ENCODE measurements around the gene CFAP20DC.
"Not testable (repeated sequence)": the region's sequence is repeated elsewhere in the genome, so short reads cannot be mapped to it uniquely, and the experiment has no call there.

Gene CFAP20DC

DNA sequence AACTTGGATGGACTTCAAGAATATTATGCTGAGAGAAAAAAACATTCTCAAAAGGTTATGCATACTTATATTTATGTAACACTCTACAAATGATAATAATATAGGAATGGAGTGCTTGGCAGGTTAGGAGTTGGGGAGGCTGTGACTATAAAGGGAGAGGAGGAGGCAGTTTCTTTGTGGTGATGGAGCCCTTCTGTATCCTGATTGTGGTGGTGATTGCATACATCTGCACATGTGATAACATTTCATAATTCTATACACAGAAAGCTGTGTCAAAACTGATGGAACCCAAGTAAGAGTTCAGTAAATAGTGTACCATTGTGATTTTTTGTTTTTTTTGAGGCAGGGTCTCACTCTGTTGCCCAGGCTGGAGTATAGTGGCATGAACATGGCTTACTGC is 351.6 kb downstream of the CFAP20DC start:
- Histone ChIP-seq H4K91ac (ENCODE audit: low read depth, low read length, poor library complexity) (no peak overlapping the region), H3K9ac (ENCODE audit: low read depth, low read length, poor library complexity) (no peak overlapping the region), H3K36me3 (replicated peaks in 1 of 2; ENCODE audit: control insufficient read depth in 2 of 2, insufficient read depth in 2 of 2, low read length in 2 of 2) (no peaks in the 10 kb centered on the region), H2BK15ac (ENCODE audit: low read length) (no peak overlapping the region), H3K4me2 (ENCODE audit: insufficient read depth, low read length, poor library complexity, severe bottlenecking) (no peak overlapping the region), H2AK5ac (ENCODE audit: low read depth, low read length) (no peak overlapping the region), H3K27ac (replicated peaks; ENCODE audit: low read length) (no peak overlapping the region), H2AFZ (ENCODE audit: low read length) (no peak overlapping the region), H2BK120ac (ENCODE audit: low read depth, low read length) (no peak overlapping the region), H3K9me3 (replicated peaks in 1 of 2; ENCODE audit: control insufficient read depth in 2 of 2, insufficient read depth in 1 of 2, low read depth in 1 of 2, low read length in 2 of 2) (peaks cover 0 to 3% of the 10 kb centered on the region in 2 donors), H4K8ac (ENCODE audit: low read depth, low read length) (no peak overlapping the region), H2BK5ac (ENCODE audit: low read length) (no peak overlapping the region), H3K4me1 (ENCODE audit: control insufficient read depth in 2 of 2, insufficient read depth in 1 of 2, low read depth in 1 of 2, low read length in 2 of 2) (no peaks in the 10 kb centered on the region), H3K79me1 (ENCODE audit: low read depth, low read length) (no peaks in the 10 kb centered on the region), H3K27me3 (ENCODE audit: control insufficient read depth in 3 of 3, insufficient read depth in 3 of 3, low read depth in 1 of 3, low read length in 3 of 3) (no peaks in the 10 kb centered on the region), H3K14ac (ENCODE audit: low read length) (no peak overlapping the region), H3K23ac (ENCODE audit: low read depth, low read length, poor library complexity) (no peak overlapping the region), H3K4me3 (ENCODE audit: low read length in 2 of 2) (no peak overlapping the region), H2BK12ac (ENCODE audit: low read length) (no peak overlapping the region), H3K18ac (ENCODE audit: low read length) (no peak overlapping the region), H3K4ac (ENCODE audit: low read length) (no peak overlapping the region)
- DNase-seq (ENCODE audit: low spot score), result no peak

DNA sequence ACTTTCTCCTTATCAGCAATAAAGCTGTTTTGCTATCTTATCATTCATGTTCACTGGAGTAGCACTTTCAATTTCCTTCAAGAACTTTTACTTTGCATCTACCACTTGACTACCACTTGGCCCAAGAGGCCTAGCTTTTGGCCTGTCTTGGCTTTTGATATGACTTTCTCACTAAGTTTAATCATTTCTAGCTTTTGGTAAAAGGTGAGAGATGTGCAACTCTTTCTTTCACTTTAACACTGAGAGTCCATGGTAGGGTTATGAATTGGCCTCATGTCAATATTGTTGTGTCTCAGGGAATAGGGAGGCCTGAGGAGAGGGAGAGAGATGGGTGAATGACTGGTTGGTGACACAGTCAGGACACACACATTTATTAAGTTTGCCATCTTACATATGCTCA is 352.3 kb downstream of the CFAP20DC start:
- Histone ChIP-seq H3K4ac (ENCODE audit: low read length) (no peak overlapping the region), H3K9me3 (replicated peaks in 1 of 2; ENCODE audit: control insufficient read depth in 2 of 2, insufficient read depth in 1 of 2, low read depth in 1 of 2, low read length in 2 of 2) (peaks cover 0 to 6% of the 10 kb centered on the region in 2 donors), H3K27ac (replicated peaks; ENCODE audit: low read length) (no peak overlapping the region), H2BK15ac (ENCODE audit: low read length) (no peak overlapping the region), H4K8ac (ENCODE audit: low read depth, low read length) (no peak overlapping the region), H2AFZ (ENCODE audit: low read length) (no peak overlapping the region), H3K14ac (ENCODE audit: low read length) (no peak overlapping the region), H3K36me3 (replicated peaks in 1 of 2; ENCODE audit: control insufficient read depth in 2 of 2, insufficient read depth in 2 of 2, low read length in 2 of 2) (no peaks in the 10 kb centered on the region), H3K27me3 (ENCODE audit: control insufficient read depth in 3 of 3, insufficient read depth in 3 of 3, low read depth in 1 of 3, low read length in 3 of 3) (no peaks in the 10 kb centered on the region), H3K4me1 (ENCODE audit: control insufficient read depth in 2 of 2, insufficient read depth in 1 of 2, low read depth in 1 of 2, low read length in 2 of 2) (no peaks in the 10 kb centered on the region), H2AK5ac (ENCODE audit: low read depth, low read length) (no peak overlapping the region), H3K4me2 (ENCODE audit: insufficient read depth, low read length, poor library complexity, severe bottlenecking) (no peak overlapping the region), H2BK120ac (ENCODE audit: low read depth, low read length) (no peak overlapping the region), H3K23ac (ENCODE audit: low read depth, low read length, poor library complexity) (no peak overlapping the region), H2BK12ac (ENCODE audit: low read length) (no peak overlapping the region), H4K91ac (ENCODE audit: low read depth, low read length, poor library complexity) (no peak overlapping the region), H3K18ac (ENCODE audit: low read length) (no peak overlapping the region), H3K9ac (ENCODE audit: low read depth, low read length, poor library complexity) (no peak overlapping the region), H3K79me1 (ENCODE audit: low read depth, low read length) (no peaks in the 10 kb centered on the region), H2BK5ac (ENCODE audit: low read length) (no peak overlapping the region), H3K4me3 (ENCODE audit: low read length in 2 of 2) (no peak overlapping the region)
- no peak for DNase-seq (ENCODE audit: low spot score)

DNA sequence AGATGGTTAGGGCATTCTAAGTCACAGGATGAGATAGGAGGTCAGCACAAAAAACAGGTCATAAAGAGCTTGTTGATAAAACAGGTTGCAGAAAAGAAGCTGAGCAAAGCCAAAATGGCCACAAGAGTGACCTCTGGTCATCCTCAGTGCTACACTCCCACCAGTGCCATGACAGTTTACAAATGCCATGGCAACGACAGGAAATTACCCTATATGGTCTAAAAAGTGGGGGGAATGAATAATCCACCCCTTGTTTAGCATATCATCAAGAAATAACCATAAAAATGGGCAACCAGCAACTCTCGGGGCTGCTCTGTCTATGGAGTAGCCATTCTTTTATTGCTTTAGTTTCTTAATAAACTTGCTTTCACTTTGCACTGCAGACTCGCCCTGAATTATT is 353.0 kb downstream of the CFAP20DC start:
- not testable (repeated sequence) for H3K23ac ChIP-seq (ENCODE audit: low read depth, low read length, poor library complexity); H4K8ac ChIP-seq (ENCODE audit: low read depth, low read length); H2AK5ac ChIP-seq (ENCODE audit: low read depth, low read length); H3K79me1 ChIP-seq (ENCODE audit: low read depth, low read length); H4K91ac ChIP-seq (ENCODE audit: low read depth, low read length, poor library complexity); H3K9ac ChIP-seq (ENCODE audit: low read depth, low read length, poor library complexity); H3K27me3 ChIP-seq (ENCODE audit: control insufficient read depth in 3 of 3, insufficient read depth in 3 of 3, low read depth in 1 of 3, low read length in 3 of 3); H3K18ac ChIP-seq (ENCODE audit: low read length); DNase-seq (ENCODE audit: low spot score); H3K4me1 ChIP-seq (ENCODE audit: control insufficient read depth in 2 of 2, insufficient read depth in 1 of 2, low read depth in 1 of 2, low read length in 2 of 2); H3K4ac ChIP-seq (ENCODE audit: low read length); H3K14ac ChIP-seq (ENCODE audit: low read length); H2BK15ac ChIP-seq (ENCODE audit: low read length); H3K27ac ChIP-seq (replicated peaks; ENCODE audit: low read length); H2BK12ac ChIP-seq (ENCODE audit: low read length); H3K36me3 ChIP-seq (replicated peaks in 1 of 2; ENCODE audit: control insufficient read depth in 2 of 2, insufficient read depth in 2 of 2, low read length in 2 of 2); H3K9me3 ChIP-seq (replicated peaks in 1 of 2; ENCODE audit: control insufficient read depth in 2 of 2, insufficient read depth in 1 of 2, low read depth in 1 of 2, low read length in 2 of 2); H2BK5ac ChIP-seq (ENCODE audit: low read length); H3K4me3 ChIP-seq (ENCODE audit: low read length in 2 of 2); H3K4me2 ChIP-seq (ENCODE audit: insufficient read depth, low read length, poor library complexity, severe bottlenecking); H2AFZ ChIP-seq (ENCODE audit: low read length); H2BK120ac ChIP-seq (ENCODE audit: low read depth, low read length)
- no CpG with 5 or more reads among the region's 3 CpGs for WGBS, 2 donors (ENCODE audit: extremely low coverage in 2 of 2, insufficient read length in 2 of 2, insufficient replicate concordance in 1 of 2)

DNA sequence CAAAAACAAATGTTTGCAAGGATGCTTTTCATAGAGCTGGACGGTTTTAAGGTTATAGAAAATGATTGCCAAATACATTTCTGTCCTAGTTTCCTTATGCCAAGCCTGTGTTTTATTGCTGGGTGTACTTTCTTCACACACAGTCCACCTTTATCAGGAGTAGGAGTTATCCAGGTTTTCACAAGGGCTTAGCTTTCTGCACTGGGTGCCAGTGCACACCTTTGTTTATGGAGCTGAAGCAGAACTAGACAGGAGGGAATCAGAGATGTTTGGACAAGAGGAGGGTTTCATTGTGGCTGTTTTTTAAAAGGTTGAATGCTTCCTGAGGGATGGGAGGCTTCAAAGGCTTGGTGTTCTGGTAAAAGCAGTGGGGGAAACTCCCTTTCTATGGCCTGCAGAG is 353.7 kb downstream of the CFAP20DC start:
- Histone ChIP-seq H3K27ac (replicated peaks; ENCODE audit: low read length) (no peak overlapping the region), H2BK15ac (ENCODE audit: low read length) (no peak overlapping the region), H4K8ac (ENCODE audit: low read depth, low read length) (no peak overlapping the region), H3K9ac (ENCODE audit: low read depth, low read length, poor library complexity) (no peak overlapping the region), H3K4ac (ENCODE audit: low read length) (no peak overlapping the region), H3K18ac (ENCODE audit: low read length) (no peak overlapping the region), H3K4me1 (ENCODE audit: control insufficient read depth in 2 of 2, insufficient read depth in 1 of 2, low read depth in 1 of 2, low read length in 2 of 2) (no peaks in the 10 kb centered on the region), H2BK5ac (ENCODE audit: low read length) (no peak overlapping the region), H3K4me3 (ENCODE audit: low read length in 2 of 2) (no peak overlapping the region), H3K79me1 (ENCODE audit: low read depth, low read length) (no peaks in the 10 kb centered on the region), H2AFZ (ENCODE audit: low read length) (no peak overlapping the region), H2BK120ac (ENCODE audit: low read depth, low read length) (no peak overlapping the region), H3K23ac (ENCODE audit: low read depth, low read length, poor library complexity) (no peak overlapping the region), H3K36me3 (replicated peaks in 1 of 2; ENCODE audit: control insufficient read depth in 2 of 2, insufficient read depth in 2 of 2, low read length in 2 of 2) (no peaks in the 10 kb centered on the region), H3K14ac (ENCODE audit: low read length) (no peak overlapping the region), H2AK5ac (ENCODE audit: low read depth, low read length) (no peak overlapping the region), H3K9me3 (replicated peaks in 1 of 2; ENCODE audit: control insufficient read depth in 2 of 2, insufficient read depth in 1 of 2, low read depth in 1 of 2, low read length in 2 of 2) (peaks cover 4 to 17% of the 10 kb centered on the region in 2 donors), H3K4me2 (ENCODE audit: insufficient read depth, low read length, poor library complexity, severe bottlenecking) (no peak overlapping the region), H2BK12ac (ENCODE audit: low read length) (no peak overlapping the region), H4K91ac (ENCODE audit: low read depth, low read length, poor library complexity) (no peak overlapping the region), H3K27me3 (ENCODE audit: control insufficient read depth in 3 of 3, insufficient read depth in 3 of 3, low read depth in 1 of 3, low read length in 3 of 3) (no peaks in the 10 kb centered on the region)
- no CpG with 5 or more reads among the region's 1 CpG for WGBS, 2 donors (ENCODE audit: extremely low coverage in 2 of 2, insufficient read length in 2 of 2, insufficient replicate concordance in 1 of 2)
- no peak for DNase-seq (ENCODE audit: low spot score)

All from neuronal stem cell (in vitro differentiated cells).